GM19463 (cell line): ENCODE measurements around the gene SLC16A7.
"Not testable (repeated sequence)": the region's sequence is repeated elsewhere in the genome, so short reads cannot be mapped to it uniquely, and the experiment has no call there.

Experiments
- ATAC-seq: cut with Tn5 transposase; IDR thresholded peaks from one replicate; pipeline ENCODE4 v1.9.1; 2021; ENCODE audit warnings: mild to moderate bottlenecking, moderate library complexity; ENCODE audit not compliant: unreplicated experiment

The SLC16A7 gene

GRCh38 chr12:59595883-59596540, at the start of gene SLC16A7:
Gene SLC16A7 (plus strand): TSS chr12:59596029. CDS start chr12:59704802, 108,773 bp downstream.
- ATAC-seq, result peak; percentile 58

- ATAC-seq, result no peak
These were observed 46.9 kb upstream of the SLC16A7 start for GRCh38 chr12:59548930-59549329.

- no peak for ATAC-seq
These were observed 36.1 kb upstream of the SLC16A7 start for GRCh38 chr12:59559696-59560095.

- ATAC-seq, result no peak
These were observed 25.7 kb upstream of the SLC16A7 start for GRCh38 chr12:59570145-59570544.

- no peak for ATAC-seq
These were observed 21.4 kb upstream of the SLC16A7 start for GRCh38 chr12:59574406-59574805.

GRCh38 chr12:59575826-59576225, 20.0 kb upstream of the SLC16A7 start:
- no peak for ATAC-seq

- ATAC-seq, result no peak
These were observed 17.6 kb upstream of the SLC16A7 start for GRCh38 chr12:59578254-59578653.

- ATAC-seq, result no peak
These were observed 16.2 kb upstream of the SLC16A7 start for GRCh38 chr12:59579631-59580030.

- no peak for ATAC-seq
These were observed 15.8 kb upstream of the SLC16A7 start for GRCh38 chr12:59580050-59580449.

- ATAC-seq, result no peak
These were observed 12.7 kb upstream of the SLC16A7 start for GRCh38 chr12:59583003-59583712.

GRCh38 chr12:59587710-59588109, 8.1 kb upstream of the SLC16A7 start:
- ATAC-seq, result no peak

GRCh38 chr12:59593761-59594160, 2.1 kb upstream of the SLC16A7 start:
- no peak for ATAC-seq

- no peak for ATAC-seq
These were observed 807 bp upstream of the SLC16A7 start for GRCh38 chr12:59594943-59595500.

GRCh38 chr12:59595565-59595882, 305 bp upstream of the SLC16A7 start:
- no peak for ATAC-seq

- ATAC-seq, result peak; percentile 46
These were observed 1.6 kb downstream of the SLC16A7 start for GRCh38 chr12:59597385-59597781.

- no peak for ATAC-seq
These were observed 4.3 kb downstream of the SLC16A7 start for GRCh38 chr12:59600171-59600570.

- ATAC-seq, result no peak
These were observed 7.9 kb downstream of the SLC16A7 start for GRCh38 chr12:59603754-59604153.

GRCh38 chr12:59612823-59613434, 17.1 kb downstream of the SLC16A7 start:
- not testable (repeated sequence) for ATAC-seq

GRCh38 chr12:59615392-59616165, 19.8 kb downstream of the SLC16A7 start:
- no peak for ATAC-seq

GRCh38 chr12:59619461-59620240, 23.8 kb downstream of the SLC16A7 start:
- peak; percentile 44 for ATAC-seq
